CD4-positive, alpha-beta T cell treated with Interleukin-12 subunit alpha and Interleukin-12 subunit beta, for 1 hour (primary cell): ENCODE results near the gene ATP2B2.
"Not testable (repeated sequence)": the region's sequence is repeated elsewhere in the genome, so short reads cannot be mapped to it uniquely, and the experiment has no call there.

Experiments
- DNase-seq: peaks from one replicate; pipeline ENCODE4 v3.0.0-alpha.2; 2020

ATP2B2 gene

GRCh38 chr3:10397879-10398278 is 107.5 kb downstream of the ATP2B2 start:
- no peak for DNase-seq

- no peak for DNase-seq
Measured at GRCh38 chr3:10396931-10397330, 108.5 kb downstream of the ATP2B2 start.

- DNase-seq = no peak
Measured at GRCh38 chr3:10396083-10396482, 109.3 kb downstream of the ATP2B2 start.

GRCh38 chr3:10395671-10396070 is 109.7 kb downstream of the ATP2B2 start:
- DNase-seq = peak; percentile 49

GRCh38 chr3:10395196-10395595 is 110.2 kb downstream of the ATP2B2 start:
- DNase-seq = no peak

- DNase-seq = no peak
Measured at GRCh38 chr3:10394491-10395025, 110.8 kb downstream of the ATP2B2 start.

GRCh38 chr3:10393514-10393913 is 111.9 kb downstream of the ATP2B2 start:
- no peak for DNase-seq

GRCh38 chr3:10392906-10393461 is 112.4 kb downstream of the ATP2B2 start:
- no peak for DNase-seq

GRCh38 chr3:10392244-10392643 is 113.1 kb downstream of the ATP2B2 start:
- no peak for DNase-seq

GRCh38 chr3:10391391-10391790 is 114.0 kb downstream of the ATP2B2 start:
- no peak for DNase-seq

GRCh38 chr3:10390641-10391373 is 114.6 kb downstream of the ATP2B2 start:
- DNase-seq = no peak

- no peak for DNase-seq
Measured at GRCh38 chr3:10389995-10390394, 115.4 kb downstream of the ATP2B2 start.

- DNase-seq = no peak
Measured at GRCh38 chr3:10389339-10389738, 116.0 kb downstream of the ATP2B2 start.

- DNase-seq = no peak
Measured at GRCh38 chr3:10387881-10388609, 117.3 kb downstream of the ATP2B2 start.

GRCh38 chr3:10386121-10386520 is 119.3 kb downstream of the ATP2B2 start:
- DNase-seq = no peak

- no peak for DNase-seq
Measured at GRCh38 chr3:10384541-10385360, 120.6 kb downstream of the ATP2B2 start.

- DNase-seq = no peak
Measured at GRCh38 chr3:10383850-10384248, 121.5 kb downstream of the ATP2B2 start.

GRCh38 chr3:10382892-10383849 is 122.2 kb downstream of the ATP2B2 start:
- no peak for DNase-seq

GRCh38 chr3:10382445-10382844 is 122.9 kb downstream of the ATP2B2 start:
- not testable (repeated sequence) for DNase-seq

- no peak for DNase-seq
Measured at GRCh38 chr3:10381336-10381735, 124.0 kb downstream of the ATP2B2 start.

GRCh38 chr3:10380906-10381305 is 124.5 kb downstream of the ATP2B2 start:
- DNase-seq = no peak

GRCh38 chr3:10379961-10380360 is 125.4 kb downstream of the ATP2B2 start:
- DNase-seq = no peak
